Prostate gland (tissue), 2 donors: ENCODE results near the gene UBR3. TPM values are rescaled to one million over a fixed set of nuclear protein-coding genes. Genes with fewer than 3 reads are reported as not detected.

ENCODE experiments used
- DNase-seq: peaks from one replicate; pipeline ENCODE4 v3.0.0-alpha.2; 2019; ENCODE audit warnings: low spot score
- H3K27ac ChIP-seq, 2 donors: fragments of 200-600 bp; sonication (generic); 2 replicates each; pipeline ENCODE4 v1.5.1; 2017 to 2019
- H3K27me3 ChIP-seq: fragments of 200-600 bp; sonication (generic); replicated peaks from 2 replicates; pipeline ENCODE4 v1.5.1; 2019; ENCODE audit not compliant: insufficient read depth
- H3K36me3 ChIP-seq, 2 donors: fragments of 200-600 bp; sonication (generic); 1 replicate in 1 of 2; 2 replicates in 1 of 2; pipeline versions ENCODE4 v1.5.1 to v1.8.1; 2017 to 2019
- H3K4me1 ChIP-seq: fragments of 200-600 bp; sonication (generic); replicated peaks from 2 replicates; pipeline ENCODE4 v1.5.1; 2019
- H3K4me3 ChIP-seq, 2 donors: fragments of 200-600 bp; sonication (generic); 2 replicates each; pipeline ENCODE4 v1.5.1; 2017 to 2019
- H3K9me3 ChIP-seq: fragments of 200-600 bp; sonication (generic); 2 replicates; pipeline ENCODE4 v1.5.1; 2017
- POLR2A ChIP-seq: fragments of 450-650 bp; IDR thresholded peaks from one replicate; pipeline ENCODE4 v1.6.1; 2016; ENCODE audit warnings: antibody characterized with exemption, mild to moderate bottlenecking
- POLR2AphosphoS5 ChIP-seq: sonication (generic); formaldehyde crosslinking; IDR thresholded peaks from one replicate; pipeline ENCODE4 v1.6.1; 2017; ENCODE audit warnings: antibody characterized with exemption
- WGBS: methylation state at CpG from one replicate; pipeline ENCODE4 v1.1.5; 2018; 5-methylcytosine and 5-hydroxymethylcytosine counted together
- intact Hi-C: fragments of 100-400 bp; cut with DNase I; formaldehyde crosslinking; loops from one replicate; pipeline ENCODE4 v1.14.2; 2022
- total RNA-seq, 2 donors: library from RNA; depleted of rRNA; stranded (reverse); fragments of >200 nt; gene quantifications; one replicate each; pipeline ENCODE4 v1.1.0, GENCODE V29; 2016
- TF ChIP-seq, protein P1 (sequence below), 4 experiments: fragments of 200-600 bp in 2 of 4; fragments of 450-650 bp in 2 of 4; sonication (generic) in 2 of 4; IDR thresholded peaks; 1 replicate in 3 of 4; 2 replicates in 1 of 4; pipeline ENCODE4 v1.5.1; 2016 to 2019; ENCODE audit warnings: antibody characterized with exemption in 4 of 4, mild to moderate bottlenecking in 2 of 4, moderate library complexity in 2 of 4

Gene UBR3
- total RNA-seq, 2 donors from 2014 or later, result 41.1 to 89.9 TPM

DNA sequence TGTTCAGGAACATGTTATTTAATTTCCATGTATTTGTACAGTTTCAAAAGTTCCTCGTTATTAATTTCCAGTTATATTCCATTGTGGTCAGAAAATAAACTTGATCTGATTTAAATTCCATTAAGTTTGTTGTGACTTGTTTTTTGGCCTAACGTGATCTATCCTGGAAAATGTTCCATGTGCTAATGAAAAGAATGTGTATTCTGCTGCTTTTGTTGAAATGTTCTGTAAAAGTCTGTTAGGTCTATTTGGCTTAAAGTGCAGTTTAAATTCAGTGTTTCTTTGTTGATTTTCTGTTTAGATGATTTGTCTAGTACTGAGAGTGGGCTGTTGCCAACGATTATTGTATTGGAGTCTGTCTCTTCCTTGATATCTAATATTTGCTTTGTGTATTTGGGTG, 148.0 kb downstream of the UBR3 start:
- Histone ChIP-seq H3K9me3 (no peaks in the 10 kb centered on the region), H3K27me3 (no peaks in the 10 kb centered on the region), H3K4me1 (no peaks in the 10 kb centered on the region), H3K36me3 (no peaks in the 10 kb centered on the region), H3K27ac (no peak overlapping the region), H3K4me3 (no peak overlapping the region)
- 65% methylated on average over 3 of the region's 3 CpGs for WGBS
- no peak for DNase-seq
- intact Hi-C loops, result no loop called here
- TF ChIP-seq, protein P1, sequence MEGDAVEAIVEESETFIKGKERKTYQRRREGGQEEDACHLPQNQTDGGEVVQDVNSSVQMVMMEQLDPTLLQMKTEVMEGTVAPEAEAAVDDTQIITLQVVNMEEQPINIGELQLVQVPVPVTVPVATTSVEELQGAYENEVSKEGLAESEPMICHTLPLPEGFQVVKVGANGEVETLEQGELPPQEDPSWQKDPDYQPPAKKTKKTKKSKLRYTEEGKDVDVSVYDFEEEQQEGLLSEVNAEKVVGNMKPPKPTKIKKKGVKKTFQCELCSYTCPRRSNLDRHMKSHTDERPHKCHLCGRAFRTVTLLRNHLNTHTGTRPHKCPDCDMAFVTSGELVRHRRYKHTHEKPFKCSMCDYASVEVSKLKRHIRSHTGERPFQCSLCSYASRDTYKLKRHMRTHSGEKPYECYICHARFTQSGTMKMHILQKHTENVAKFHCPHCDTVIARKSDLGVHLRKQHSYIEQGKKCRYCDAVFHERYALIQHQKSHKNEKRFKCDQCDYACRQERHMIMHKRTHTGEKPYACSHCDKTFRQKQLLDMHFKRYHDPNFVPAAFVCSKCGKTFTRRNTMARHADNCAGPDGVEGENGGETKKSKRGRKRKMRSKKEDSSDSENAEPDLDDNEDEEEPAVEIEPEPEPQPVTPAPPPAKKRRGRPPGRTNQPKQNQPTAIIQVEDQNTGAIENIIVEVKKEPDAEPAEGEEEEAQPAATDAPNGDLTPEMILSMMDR (IDR thresholded peaks at IDR 0.05), result no peak
- TF ChIP-seq POLR2AphosphoS5 (no peak), POLR2A (no peak)

DNA sequence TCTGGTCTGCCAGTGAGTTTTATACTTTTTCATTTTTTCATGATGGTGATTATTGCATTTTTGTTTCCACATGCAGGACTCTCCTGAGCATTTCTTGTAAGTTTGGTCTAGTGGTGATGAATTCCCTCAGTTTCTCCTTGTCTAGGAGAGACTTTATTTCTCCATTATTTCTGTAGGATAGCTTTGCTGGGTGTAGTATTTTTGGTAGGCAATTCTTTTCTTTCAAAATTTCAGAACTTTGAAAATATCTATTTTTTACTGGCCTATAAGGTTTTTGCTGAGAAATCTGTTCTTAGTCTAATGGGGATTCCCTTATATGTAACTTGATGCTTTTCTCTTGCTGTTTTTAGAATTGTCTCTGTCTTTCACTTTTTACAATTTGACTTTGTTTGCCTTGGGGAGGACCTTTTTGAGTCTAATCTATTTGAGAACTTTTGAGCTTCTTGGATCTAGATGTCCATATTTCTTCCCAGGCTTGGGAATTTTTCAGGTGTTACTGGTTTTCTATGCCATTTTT, 149.1 kb downstream of the UBR3 start:
- Histone ChIP-seq H3K4me3 (no peak overlapping the region), H3K27me3 (no peaks in the 10 kb centered on the region), H3K4me1 (no peaks in the 10 kb centered on the region), H3K9me3 (no peaks in the 10 kb centered on the region), H3K36me3 (no peaks in the 10 kb centered on the region), H3K27ac (no peak overlapping the region)
- no peak for DNase-seq
- intact Hi-C loops, result no loop called here
- TF ChIP-seq POLR2AphosphoS5 (no peak), POLR2A (no peak)
- TF ChIP-seq, protein P1 (IDR thresholded peaks at IDR 0.05), result no peak

DNA sequence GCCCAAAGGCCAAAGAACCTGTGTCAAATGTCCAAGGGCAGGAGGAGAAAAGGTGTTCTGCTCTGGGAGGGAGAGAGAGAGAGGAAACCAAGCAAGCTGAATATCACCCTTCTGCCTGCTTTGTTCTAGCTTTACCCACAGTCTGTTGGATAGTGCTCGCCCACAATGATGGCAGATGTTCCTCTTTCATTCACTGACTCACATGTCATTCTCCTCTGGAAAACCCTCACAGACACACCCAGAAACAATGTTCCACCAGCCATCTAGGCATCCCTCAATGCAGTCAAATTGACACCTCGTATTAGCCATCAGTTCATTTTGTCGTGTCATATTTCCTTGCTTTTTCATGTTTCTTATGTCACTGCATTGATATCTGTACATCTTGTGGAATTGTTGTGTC, 150.3 kb downstream of the UBR3 start:
- Histone ChIP-seq H3K9me3 (no peaks in the 10 kb centered on the region), H3K27me3 (no peaks in the 10 kb centered on the region), H3K4me1 (no peaks in the 10 kb centered on the region), H3K36me3 (no peaks in the 10 kb centered on the region), H3K4me3 (no peak overlapping the region), H3K27ac (no peak overlapping the region)
- WGBS, result 96% methylated on average over 3 of the region's 3 CpGs
- no peak for DNase-seq
- intact Hi-C loops, result no loop called here
- TF ChIP-seq, protein P1 (IDR thresholded peaks at IDR 0.05), result no peak
- TF ChIP-seq POLR2AphosphoS5 (no peak), POLR2A (no peak)

DNA sequence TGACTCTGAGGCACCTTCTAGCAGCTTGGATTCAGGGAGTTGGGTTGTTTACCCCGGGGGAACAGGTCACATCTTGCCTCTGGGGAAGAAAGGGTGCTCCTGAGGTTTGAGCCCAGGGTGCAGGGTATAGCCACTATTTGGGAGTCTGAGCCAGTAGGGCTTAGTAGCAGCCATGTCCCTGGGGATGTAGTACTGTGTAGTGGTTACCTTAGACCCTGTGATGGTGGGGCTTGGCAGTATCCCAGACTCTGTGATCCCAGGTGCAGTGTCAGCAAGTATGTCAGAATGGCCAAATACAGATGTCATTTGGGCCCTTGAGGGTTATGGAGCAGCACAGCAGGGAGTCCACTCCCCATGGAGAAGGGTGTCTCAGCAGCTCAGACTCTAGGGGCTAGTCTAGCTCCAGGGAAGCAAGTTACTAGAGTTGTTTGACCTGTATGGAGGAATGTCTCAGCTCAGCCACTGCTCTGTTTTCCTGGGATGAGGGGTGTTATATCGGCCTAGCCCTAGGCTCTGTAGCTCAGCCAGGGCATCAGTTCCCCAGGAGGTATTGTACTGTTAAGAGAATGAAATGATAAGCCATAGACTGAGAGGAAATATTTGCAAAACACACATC, 151.3 kb downstream of the UBR3 start:
- Histone ChIP-seq H3K27me3 (no peaks in the 10 kb centered on the region), H3K4me1 (no peaks in the 10 kb centered on the region), H3K9me3 (no peaks in the 10 kb centered on the region), H3K27ac (no peak overlapping the region), H3K36me3 (no peaks in the 10 kb centered on the region), H3K4me3 (no peak overlapping the region)
- intact Hi-C loops, result no loop called here
- no peak for DNase-seq
- no peak for TF ChIP-seq POLR2A
- TF ChIP-seq POLR2AphosphoS5, result no peak
- TF ChIP-seq, protein P1 (IDR thresholded peaks at IDR 0.05), result no peak
- 91% methylated on average over 2 of the region's 2 CpGs for WGBS

DNA sequence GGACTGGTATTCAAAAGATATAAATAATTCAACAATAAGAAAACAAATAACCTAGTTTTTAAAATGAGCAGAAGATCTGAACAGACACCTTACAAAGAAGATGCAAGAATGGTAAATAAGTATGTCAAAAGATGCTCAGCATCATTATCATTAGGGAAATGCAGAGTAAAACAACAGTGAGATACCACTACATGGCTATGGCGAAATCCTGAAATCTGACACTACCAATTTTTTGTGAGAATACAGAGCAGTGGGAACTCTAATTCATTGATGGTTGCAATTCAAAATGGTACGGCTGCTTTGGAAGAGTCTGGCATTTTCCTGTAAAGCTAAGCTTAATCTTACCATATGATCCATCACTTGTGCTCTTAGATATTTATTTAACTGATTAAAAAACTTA, 151.8 kb downstream of the UBR3 start:
- TF ChIP-seq, protein P1 (IDR thresholded peaks at IDR 0.05), result no peak
- TF ChIP-seq POLR2AphosphoS5 (no peak), POLR2A (no peak)
- Histone ChIP-seq H3K27me3 (no peaks in the 10 kb centered on the region), H3K4me1 (no peaks in the 10 kb centered on the region), H3K4me3 (no peak overlapping the region), H3K36me3 (no peaks in the 10 kb centered on the region), H3K27ac (no peak overlapping the region), H3K9me3 (no peaks in the 10 kb centered on the region)
- no peak for DNase-seq
- intact Hi-C loops, result no loop called here
- WGBS, result 94% methylated on average over 2 of the region's 2 CpGs
